T47D (cell line): ENCODE data around the gene ABHD12B.

Source experiments
- DNase-seq, 2 experiments: peaks; one replicate each; pipeline versions ENCODE4 v3.0.0 to v3.0.0-alpha.2; 2011 to 2012; ENCODE audit warnings: low read depth in 1 of 2, low spot score in 1 of 2
- JUND ChIP-seq: IDR thresholded peaks from 2 replicates; pipeline ENCODE4 v1.6.1; 2012; ENCODE audit warnings: low read depth
- in situ Hi-C: cut with HindIII; loops from 2 replicates; pipeline ENCODE4 v1.10.0; 2016; ENCODE audit warnings: low sequenced_read_pairs, low pct_unique_long_range_greater_than_20kb

ABHD12B gene

GRCh38 chr14:50846226-50846880 is 25.5 kb upstream of the ABHD12B start:
- no peak for TF ChIP-seq JUND
- in situ Hi-C loops, result no loop called here
- DNase-seq, result no peak

GRCh38 chr14:50853891-50854290 is 18.0 kb upstream of the ABHD12B start:
- TF ChIP-seq JUND, result no peak
- DNase-seq, result no peak
- in situ Hi-C loops, result no loop called here

DNA sequence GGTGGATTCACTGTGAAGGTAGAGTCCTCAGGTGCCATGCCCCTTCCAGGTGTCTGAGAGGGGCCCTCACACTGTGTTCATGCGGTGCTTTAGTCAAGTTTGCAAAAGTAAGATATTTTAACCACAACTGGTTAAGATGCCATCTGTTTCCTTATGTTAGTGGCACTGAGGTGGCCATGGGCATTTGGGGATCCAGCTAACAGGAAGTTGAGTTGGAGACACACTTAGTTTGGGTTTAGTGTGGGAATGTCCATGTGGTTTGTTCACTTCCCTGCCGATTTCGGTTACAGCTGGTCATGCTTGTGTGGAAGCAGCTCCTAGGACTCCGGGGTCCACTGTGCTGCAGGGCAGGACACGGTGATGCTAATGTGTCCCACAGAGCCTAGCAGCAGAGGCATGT is 17.3 kb upstream of the ABHD12B start:
- in situ Hi-C loops, result no loop called here

GRCh38 chr14:50855558-50855957 is 16.3 kb upstream of the ABHD12B start:
- no peak for TF ChIP-seq JUND
- in situ Hi-C loops, result no loop called here
- peak in 1 of 2 experiments; percentile 37 for DNase-seq

More for the DNA sequence above, 17.3 kb upstream of the ABHD12B start:
- TF ChIP-seq JUND, result no peak
- no peak for DNase-seq

DNA sequence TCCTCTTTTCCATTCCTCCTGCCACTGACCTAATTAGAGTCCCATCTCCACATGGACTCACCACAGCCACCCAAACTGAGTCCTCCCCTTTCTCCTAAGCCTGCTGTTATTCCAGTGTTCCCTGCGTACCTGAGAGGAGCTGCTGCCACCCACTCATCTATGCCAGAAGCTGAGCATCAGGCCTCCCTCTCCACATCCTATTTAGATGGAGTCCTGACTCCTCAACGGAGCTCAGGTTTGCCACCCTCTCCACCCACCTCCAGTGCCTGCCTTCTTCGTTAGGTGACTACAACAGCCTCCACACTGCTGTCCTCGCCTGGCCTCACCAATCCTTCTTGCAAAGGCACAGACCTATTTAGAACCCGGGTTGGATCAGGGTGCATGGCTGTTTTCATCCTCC is 15.2 kb upstream of the ABHD12B start:
- TF ChIP-seq JUND, result no peak
- in situ Hi-C loops, result no loop called here

GRCh38 chr14:50859296-50859624 is 12.6 kb upstream of the ABHD12B start:
- TF ChIP-seq JUND, result no peak
- in situ Hi-C loops, result no loop called here
- no peak for DNase-seq

More for the DNA sequence above, 15.2 kb upstream of the ABHD12B start:
- DNase-seq, result no peak

DNA sequence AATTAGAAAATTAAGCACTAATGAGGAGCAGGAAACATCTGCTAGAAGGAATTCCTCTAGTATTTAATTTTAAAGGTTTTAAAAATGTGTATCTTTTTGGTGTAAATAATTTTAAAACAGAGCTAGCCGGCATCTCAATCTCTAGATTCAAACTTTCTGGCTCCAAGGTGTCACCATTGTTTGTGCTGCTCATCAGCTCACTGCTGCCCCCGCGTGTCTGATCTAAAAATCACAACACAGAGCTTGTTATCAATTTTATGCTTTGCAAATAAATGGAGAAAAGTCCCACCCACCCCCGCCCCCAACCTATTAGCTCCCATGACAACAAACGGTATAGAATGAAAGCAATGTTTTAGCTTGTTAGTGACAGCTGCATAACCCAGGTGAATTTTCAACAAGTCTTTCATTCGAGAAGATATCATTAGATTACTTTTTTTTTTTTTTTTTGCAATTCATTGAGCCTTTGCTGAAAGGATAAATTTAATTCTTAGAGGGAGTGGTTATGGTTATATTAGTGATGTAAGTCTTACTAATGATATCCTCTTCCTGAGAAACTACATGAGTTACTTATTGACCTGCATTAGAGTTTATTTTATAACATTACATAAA is 11.3 kb upstream of the ABHD12B start:
- DNase-seq, result peak; percentile 81 to 82
- no peak for TF ChIP-seq JUND
- in situ Hi-C loops, result no loop called here

- DNase-seq, result no peak
- in situ Hi-C loops, result no loop called here
- no peak for TF ChIP-seq JUND
Observed at GRCh38 chr14:50862036-50862570, 9.8 kb upstream of the ABHD12B start.

DNA sequence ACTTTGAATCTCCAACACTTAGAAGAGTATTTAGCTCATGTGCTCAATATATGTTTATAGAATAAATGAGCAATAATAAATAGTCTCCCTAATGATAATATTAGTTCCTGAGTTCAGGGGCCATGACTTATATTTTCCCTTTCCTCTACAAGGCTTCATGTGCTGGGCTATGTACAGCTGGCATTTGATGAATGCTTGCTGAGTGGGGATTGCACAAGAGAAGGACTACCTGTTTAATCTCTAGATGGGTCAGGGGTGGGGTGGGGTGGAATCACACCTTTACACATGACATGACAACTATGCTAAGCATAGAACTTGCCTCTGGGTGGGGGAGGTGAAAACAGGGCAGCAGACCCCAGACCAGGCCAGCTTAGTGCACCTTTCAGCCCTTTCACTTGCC is 7.6 kb upstream of the ABHD12B start:
- in situ Hi-C loops, result no loop called here
- TF ChIP-seq JUND, result no peak
- DNase-seq, result no peak

- TF ChIP-seq JUND, result no peak
- DNase-seq, result no peak
- in situ Hi-C loops, result no loop called here
Observed at GRCh38 chr14:50864946-50865345, 6.9 kb upstream of the ABHD12B start.

- DNase-seq, result no peak
- TF ChIP-seq JUND, result no peak
- in situ Hi-C loops, result no loop called here
Observed at GRCh38 chr14:50865391-50866076, 6.3 kb upstream of the ABHD12B start.

GRCh38 chr14:50871228-50871627 is 625 bp upstream of the ABHD12B start:
- no peak for DNase-seq
- TF ChIP-seq JUND, result no peak
- in situ Hi-C loops, result no loop called here

- DNase-seq, result peak; percentile 71 to 78
- no peak for TF ChIP-seq JUND
- in situ Hi-C loops, result no loop called here
Observed at GRCh38 chr14:50874757-50875156, 2.9 kb downstream of the ABHD12B start.
